ENCODE measurements around the gene JMJD8.

- TF ChIP-seq CTCF (IDR thresholded peaks at IDR 0.05) (no peak), ZFX (IDR thresholded peaks at IDR 0.05; ENCODE audit: borderline replicate concordance) (no peak)
These were observed 22.3 kb upstream of the JMJD8 start for GRCh38 chr16:706189-707061.
